Measurements from ENCODE around the gene ZFP91.
A peak's percentile ranks its signal among the peaks of the same experiment; 100 is the strongest.
"Not testable (repeated sequence)": the region's sequence is repeated elsewhere in the genome, so short reads cannot be mapped to it uniquely, and the experiment has no call there.

Gene ZFP91, protein sequence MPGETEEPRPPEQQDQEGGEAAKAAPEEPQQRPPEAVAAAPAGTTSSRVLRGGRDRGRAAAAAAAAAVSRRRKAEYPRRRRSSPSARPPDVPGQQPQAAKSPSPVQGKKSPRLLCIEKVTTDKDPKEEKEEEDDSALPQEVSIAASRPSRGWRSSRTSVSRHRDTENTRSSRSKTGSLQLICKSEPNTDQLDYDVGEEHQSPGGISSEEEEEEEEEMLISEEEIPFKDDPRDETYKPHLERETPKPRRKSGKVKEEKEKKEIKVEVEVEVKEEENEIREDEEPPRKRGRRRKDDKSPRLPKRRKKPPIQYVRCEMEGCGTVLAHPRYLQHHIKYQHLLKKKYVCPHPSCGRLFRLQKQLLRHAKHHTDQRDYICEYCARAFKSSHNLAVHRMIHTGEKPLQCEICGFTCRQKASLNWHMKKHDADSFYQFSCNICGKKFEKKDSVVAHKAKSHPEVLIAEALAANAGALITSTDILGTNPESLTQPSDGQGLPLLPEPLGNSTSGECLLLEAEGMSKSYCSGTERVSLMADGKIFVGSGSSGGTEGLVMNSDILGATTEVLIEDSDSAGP

DNA sequence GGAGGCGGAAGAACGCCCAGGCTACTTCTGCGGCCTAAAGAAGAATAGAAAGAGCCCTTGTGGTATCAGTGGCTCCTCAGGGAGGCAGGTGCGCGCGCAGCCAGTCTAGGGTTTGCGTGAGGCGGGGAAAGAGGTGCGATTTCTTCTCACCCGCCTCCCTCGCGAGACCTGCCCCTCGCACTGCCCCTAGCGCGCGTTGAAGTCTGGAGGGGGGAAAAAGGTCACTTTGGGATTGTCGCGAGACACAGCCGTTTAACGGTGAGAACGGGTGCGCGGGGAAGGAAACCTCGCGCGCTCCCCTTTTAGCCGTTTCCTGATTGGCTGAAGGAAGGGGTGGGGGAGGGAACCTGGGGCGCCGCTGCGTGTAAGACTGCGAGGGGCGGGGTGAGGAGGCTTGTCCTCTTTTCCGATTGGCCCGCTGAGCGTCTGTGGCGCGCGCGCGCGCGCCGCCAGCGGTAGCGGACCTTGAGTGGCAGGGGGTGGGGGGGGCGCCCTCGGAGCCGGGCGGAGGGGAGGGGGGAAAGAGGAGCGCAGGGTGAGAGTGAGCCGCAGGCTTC is at the start of gene ZFP91:
ZFP91 (plus strand) TSS at position 429 of the 557 bp plus-strand sequence. CDS start 219 bp downstream, outside the sequence.
- DNase-seq: peak; percentile 89

DNA sequence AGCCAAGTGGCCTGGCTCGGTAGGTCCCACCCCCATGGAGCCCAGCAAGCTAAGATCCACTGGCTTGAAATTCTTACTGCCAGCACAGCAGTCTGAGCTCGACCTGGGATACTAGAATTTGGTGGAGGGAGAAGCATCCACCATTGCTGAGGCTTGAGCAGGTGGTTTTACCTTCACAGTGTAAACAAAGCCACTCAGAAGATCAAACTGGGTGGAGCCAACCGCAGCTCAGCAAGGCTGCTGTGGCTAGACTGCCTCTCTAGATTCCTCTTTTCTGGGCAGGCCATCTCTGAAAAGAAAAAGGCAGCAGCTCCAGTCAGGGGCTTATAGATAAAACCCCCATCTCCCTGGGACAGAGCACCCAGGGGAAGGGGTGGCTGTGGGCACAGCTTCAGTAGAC is 48.6 kb upstream of the ZFP91 start:
- no peak for DNase-seq

DNA sequence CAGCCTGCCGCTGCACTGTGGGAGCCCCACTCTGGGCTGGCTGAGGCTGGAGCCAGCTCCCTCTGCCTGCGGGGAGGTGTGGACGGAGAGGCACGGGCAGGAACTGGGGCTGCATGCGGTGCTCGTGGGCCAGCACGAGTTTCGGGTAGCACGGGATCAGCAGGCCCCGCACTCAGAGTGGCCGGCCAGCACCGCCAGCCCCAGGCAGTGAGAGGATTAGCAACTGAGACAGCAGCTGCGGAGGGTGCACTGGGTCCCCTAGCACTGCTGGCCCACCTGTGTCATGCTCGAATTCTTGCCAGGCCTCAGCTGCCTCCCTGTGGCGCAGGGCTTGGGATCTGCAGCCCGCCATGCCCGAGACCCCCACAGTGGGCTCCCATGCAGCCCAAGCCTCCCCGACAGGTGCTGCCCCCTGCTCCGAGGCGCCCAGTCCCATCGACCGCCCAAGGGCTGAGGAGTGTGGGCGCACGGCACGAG is 47.0 kb upstream of the ZFP91 start:
- no peak for DNase-seq

DNA sequence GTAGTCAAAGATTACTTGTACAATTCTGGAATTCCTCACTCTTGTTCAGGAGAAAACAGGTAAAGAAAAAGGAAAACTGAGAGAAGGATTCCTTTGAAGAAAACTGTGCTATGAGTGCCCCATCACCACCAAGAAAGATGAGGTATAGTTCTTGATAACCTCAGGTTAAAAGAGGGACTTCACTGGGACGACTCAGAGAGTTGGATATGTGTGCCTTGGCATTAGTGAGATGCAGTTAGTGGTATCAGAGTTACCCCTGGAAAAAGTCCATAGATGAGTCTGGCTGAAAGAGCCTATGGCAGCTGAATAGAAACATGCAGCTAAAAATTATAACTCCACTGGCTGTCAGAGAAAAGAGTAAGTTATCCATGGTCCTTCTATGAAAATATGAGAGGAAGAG is 32.0 kb upstream of the ZFP91 start:
- no peak for DNase-seq

DNA sequence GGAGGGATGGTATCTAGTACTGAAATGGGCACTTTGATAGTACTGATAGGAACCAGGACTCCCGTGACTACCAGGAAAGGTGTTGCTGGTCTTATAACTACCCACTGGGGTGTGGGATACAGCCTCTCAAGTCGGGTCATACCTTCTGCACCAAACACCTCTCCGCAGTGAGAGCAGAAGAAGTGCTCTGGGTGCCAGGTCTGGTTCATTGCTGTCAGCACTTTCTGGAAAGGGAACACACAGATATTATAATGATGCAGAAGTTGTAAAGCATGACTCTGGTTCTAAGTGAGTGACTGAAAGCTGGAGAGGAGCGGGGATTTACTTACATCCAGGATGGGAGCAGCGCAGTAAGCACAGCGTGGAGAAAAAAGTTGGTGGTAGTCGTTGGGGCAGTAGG is 29.2 kb upstream of the ZFP91 start:
- DNase-seq: no peak

DNA sequence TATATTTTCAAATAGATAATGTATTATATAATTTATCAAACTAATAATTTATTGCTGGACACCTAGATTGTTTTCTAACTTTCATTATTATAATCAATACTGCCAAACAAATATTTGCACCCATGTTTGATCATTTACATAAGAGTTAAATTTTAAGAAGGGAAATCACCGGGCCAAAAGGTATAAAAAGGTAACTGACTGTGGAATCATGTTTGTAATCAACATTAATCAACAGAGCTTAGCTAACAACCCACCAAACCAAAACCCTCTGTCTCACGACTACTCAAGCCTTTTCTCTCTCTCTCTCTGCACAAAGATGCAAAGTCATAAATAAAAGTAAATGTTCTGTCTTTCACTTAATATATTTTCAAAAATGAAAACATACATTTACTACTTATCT is 18.0 kb upstream of the ZFP91 start:
- DNase-seq: no peak

DNA sequence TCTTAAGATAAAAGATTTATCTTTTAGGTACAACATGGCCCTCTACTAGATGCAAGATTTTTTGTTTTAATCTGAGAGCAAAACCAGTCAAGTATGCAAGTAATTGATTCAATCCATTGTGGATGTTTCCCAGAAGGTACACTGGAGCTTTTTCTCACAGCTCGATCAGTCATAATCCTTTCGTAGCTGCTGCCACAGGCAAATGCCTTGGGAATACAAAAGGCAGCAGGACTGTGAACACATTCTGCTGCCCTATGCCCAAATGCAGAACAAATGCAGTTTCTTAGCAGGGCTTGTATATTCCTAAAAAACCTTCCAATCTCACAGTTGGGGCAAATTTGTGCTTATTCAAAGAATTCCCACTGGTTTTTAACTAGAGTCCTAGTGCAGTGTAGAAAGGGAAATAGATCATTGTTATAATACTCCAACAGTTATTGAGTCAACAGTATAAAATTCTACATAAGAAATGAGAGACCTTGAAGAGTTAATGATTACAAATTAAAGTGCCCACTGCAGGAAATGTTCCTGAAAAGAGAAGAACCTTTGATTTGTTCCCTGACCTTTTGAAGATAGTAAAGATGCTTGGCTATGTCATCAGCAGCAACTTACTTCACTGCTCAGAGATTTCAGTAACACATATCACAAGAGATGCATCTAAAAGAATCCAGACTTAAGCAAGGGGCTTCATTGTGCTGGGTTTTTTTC is 17.3 kb upstream of the ZFP91 start:
- DNase-seq: no peak

DNA sequence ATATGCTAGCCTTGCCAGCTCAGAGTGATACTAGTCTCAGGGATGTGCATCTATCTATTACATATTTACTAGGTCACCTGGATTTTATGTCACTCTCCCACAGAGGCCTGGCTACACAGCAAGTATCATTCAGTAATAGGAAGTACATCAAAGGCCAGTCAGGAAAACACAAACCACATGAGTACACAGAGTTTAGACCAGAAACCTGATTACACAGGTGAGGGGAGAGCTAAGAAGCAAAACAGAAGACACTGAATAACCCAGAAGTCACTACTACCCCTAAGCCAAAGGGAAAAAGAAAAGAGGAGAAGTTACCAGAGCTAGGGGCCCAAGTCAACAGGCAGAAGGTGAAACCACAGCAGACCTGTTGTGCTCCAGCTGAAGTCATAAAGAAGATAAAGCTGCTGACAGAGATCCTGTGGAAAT is 16.5 kb upstream of the ZFP91 start:
- no peak for DNase-seq

DNA sequence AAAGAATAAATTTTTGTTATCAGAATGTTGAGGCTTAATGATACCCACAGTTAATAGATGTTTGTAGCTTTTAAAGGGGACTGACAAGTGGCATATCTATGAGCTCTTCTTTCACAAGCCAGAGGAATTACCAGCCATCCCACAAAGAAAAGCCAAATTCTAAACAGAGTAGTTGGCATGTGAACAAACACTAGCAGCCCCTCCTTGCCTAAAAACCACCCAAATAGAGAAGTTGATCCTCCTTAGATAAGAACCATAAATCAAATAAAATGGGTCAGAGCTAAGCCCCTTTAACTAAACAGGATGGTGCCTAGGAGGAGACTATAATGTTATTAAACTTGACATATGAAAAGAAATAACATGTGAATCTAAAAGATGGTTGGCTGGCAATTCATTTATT is 14.6 kb upstream of the ZFP91 start:
- DNase-seq: no peak

DNA sequence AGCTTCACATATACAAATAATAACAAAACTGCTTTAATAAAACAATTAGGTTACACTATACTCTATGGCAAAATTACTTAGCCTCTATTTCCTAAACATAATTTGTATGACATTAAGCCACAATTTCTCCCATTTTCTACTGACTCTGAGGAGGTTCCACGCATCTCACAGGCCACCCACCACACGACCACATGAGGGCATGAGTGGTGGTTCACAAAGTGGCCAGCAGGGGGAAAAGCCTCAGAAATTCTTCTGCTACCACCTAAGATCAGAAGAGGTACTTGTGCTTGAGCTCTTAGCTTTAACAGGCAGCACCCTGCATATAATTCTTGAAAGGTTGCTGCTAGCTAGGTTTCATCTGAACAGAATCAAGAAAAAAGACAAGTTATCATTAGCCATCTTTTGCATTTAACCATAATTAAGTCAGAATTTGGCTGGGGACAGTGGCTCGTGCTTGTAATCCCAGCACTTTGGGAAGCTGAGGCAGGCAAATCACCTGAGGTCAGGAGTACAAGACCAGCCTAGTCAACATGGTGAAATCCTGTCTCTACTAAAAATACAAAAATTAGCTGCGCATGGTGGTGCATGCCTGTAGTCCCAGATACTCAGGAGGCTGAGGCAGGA is 10.9 kb upstream of the ZFP91 start:
- DNase-seq: no peak

DNA sequence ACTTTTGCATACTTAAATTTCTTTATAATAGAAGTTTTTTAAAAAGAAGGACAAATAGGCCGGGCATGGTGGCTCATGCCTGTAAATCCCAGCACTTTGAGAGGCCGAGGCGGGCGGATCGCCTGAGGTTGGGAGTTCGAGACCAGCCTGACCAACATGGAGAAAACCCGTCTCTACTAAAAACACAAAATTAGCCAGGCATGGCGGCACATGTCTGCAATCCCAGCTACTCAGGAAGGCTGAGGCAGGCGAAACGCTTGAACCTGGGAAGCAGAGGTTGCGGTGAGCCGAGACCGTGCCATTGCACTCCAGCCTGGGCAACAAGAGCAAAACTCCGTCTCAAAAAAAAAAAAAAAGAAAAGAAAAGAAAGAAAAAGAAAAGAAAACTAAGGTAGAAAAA is 6.0 kb upstream of the ZFP91 start:
- not testable (repeated sequence) for DNase-seq

DNA sequence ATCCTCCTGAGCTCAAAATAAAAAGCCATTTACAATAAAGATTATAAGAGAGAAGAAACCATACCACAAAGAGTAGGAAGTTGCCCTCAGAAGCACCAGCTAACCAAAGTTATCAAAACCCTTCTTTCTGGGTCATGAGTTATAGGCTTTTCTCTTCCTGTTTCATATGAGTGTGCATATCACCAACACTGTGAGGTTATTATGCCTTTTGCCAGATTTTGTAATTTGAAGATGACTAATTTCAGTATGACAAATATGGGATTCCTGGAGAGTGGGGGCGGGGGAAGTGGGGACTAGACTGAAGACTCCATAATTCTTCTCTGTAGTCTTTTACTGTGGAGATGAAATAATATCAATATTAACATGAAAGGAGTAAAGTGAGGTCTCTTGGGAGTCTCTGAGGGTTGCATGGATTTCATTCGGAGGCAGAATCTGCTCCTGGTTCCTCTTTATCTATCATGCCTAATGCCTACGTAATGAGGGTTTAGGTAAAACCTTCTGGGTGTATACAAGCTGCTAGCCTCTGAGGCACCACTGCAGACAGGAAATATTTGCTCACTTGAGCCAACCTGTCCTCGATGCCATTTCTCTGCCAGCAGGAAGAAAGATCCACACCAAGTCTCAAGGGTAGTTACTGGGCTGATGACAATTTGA is 5.3 kb upstream of the ZFP91 start:
- no peak for DNase-seq

DNA sequence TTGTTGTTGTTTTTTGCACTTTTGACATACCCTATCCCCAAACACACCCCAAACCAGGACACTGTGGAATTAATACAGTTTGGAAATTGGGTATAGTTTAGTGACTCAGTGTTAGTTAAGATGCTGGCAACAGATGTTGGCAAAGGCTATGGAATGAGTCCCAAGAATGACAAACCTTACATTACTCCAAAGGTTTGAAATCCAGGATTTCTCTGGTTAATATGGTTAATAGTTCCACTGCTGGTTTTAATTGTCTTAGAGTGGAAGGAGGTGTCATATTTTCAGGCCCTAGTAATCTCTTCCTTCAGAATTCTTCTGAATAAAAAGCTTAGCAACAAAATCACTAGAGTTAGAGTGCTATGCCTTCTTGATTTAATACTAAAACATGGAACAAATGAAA is 4.0 kb upstream of the ZFP91 start:
- no peak for DNase-seq

DNA sequence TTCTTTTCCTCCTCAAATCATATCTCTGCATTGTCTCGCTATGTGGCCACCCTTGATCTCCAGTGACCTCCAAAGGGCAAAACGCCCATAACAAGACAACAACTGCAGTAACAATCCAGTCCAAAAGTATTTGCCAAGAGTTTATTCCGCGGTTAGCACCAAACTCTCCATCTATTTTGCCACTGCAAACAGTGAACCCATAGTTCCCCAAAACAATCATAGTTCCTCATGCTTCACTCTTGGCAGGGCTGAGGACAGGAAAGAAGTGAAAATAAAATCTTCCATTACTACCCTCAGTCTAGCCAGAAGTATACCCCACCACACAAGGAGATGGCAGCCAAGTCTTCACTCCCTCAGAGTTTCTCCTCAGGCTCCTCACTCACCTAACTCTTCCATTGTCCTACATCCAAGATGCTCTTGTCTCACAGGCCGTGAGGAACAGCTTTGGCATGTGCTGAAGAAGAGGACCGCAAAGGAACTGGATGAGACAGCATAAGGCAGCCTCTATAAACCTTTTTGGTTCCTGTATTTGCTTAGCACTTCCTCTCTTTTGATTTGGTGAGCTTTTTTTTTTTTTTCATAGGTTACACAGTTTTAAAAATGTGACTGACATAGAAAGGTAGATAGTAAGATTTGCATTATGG is 3.4 kb upstream of the ZFP91 start, which contains the start of gene LPXN:
LPXN (minus strand) TSS at position 480 of the 644 bp plus-strand sequence; CDS start at position 396, 84 bp downstream.
- DNase-seq: no peak

DNA sequence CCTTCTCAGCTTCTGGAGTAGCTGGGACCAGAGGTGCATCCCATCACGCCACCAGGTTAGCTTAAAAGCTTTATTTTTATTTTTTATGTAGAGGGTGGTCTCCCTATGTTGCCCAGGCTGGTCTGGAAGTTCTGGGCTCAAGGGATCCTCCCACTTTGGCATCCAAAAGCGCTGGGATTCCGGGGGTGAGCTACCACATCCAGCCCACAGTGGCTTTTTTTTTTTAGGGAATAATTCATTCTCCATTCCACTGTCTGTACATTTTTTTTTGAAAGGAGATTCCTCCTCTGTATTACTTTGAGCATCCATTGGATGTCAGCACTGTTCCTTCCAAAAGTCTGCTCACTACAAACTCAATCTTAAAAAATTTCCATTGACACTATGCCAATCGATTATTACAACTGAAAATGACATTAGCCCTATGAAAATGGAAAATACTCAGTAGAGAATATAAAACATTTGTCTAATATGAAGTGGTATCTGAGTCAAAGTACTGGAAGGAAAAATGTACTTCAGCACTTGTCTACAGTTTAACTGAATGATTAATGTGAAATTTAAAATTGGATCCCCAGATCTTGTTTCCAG is 1.9 kb upstream of the ZFP91 start:
- no peak for DNase-seq

DNA sequence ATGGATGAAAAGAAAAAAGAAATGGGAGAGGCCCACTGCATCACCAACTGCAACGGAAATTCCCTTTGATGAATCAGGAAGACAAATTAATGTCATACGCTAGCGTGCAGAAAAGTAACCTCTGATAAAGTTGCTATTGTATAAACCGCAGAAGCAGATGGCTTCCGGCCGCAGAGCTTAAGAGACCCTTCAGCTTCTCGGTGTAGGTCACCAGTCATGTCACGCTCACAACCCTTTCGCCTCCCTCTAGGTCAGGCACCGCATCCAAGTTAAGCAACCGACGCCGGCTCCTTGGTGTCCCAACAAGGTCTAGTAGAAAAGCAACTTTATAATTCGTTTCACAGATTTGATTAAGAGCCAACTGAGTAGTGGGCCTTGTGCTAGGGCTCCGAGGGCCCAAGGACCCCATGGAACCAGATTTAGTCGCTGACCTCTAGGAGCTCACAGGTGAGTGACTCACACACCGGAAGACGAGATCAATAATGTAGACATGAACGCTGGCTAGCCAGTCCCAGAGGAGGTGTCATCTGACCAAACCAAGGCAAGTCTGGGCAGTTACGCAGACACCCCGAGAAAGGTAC is 1.2 kb upstream of the ZFP91 start:
- no peak for DNase-seq

DNA sequence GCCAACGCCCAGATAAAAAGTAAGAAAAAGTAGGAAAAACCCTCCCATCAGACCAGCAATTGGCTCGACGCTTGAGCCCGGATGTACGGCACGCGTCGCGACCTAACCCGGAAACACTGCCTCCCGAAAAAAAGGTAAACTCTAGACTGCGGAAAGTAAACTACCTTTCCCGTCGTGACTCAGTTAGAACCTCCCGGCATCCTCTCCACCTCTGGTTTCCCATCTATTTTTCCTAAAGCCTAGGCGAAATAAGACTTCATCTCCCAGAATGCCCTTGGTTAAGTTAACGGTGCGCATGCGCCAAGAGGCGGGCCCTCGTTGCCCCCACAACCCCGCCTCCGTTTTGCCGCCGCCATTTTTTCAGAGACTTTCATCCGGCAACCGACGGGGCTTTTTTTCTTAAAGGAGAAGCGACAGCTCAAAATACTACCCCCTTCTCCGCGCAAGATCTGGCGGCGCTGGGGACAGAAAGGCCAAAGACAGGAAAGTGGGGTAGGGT is 678 bp upstream of the ZFP91 start:
- DNase-seq: peak; percentile 96

DNA sequence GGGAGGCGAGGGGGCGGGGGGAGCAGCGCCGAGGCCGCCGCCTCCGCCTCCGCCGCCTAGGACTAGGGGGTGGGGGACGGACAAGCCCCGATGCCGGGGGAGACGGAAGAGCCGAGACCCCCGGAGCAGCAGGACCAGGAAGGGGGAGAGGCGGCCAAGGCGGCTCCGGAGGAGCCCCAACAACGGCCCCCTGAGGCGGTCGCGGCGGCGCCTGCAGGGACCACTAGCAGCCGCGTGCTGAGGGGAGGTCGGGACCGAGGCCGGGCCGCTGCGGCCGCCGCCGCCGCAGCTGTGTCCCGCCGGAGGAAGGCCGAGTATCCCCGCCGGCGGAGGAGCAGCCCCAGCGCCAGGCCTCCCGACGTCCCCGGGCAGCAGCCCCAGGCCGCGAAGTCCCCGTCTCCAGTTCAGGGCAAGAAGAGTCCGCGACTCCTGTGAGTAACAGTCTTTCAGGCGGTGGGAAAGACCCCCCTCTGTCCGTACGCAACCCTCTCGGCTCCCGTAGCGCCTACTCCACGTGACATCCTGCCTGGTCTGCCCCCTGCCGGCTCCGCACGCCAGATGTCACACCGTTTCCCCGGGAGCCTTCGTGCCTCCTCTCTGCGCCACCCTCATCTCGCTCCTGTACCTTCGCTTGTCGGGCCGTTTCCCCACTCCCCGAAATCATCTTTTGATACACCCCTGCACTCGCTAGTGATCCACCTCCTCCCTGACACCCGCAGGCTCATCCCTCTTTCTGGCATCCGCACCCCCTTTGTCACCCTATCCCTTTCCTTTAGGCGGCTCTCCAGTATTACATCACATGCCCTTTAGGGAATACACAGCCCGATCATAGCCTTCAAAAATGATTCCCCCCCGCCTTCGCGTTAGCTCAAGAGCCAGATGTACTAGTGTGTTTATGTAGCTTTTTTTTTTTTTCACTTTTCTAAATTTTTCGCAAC is 598 bp downstream of the ZFP91 start:
- peak; percentile 69 for DNase-seq

DNA sequence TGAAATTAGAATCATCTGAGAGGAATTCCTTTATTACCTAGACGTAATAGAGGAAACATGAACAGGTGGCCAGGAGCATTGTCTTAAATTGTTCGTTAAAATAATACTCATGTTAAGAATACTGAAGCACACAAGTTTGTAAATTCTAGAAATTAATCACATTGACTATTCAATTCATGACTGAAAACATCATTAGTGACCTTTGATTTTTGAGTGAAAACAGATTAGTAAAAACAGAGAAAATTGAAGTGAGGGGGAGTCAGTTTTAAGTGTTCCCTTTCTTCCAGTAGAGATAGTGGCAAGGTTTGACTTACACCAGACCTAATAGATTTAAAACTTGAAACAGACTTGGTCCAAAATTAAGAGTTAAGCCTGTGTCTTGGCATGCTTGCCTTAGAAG is 1.4 kb downstream of the ZFP91 start:
- no peak for DNase-seq

DNA sequence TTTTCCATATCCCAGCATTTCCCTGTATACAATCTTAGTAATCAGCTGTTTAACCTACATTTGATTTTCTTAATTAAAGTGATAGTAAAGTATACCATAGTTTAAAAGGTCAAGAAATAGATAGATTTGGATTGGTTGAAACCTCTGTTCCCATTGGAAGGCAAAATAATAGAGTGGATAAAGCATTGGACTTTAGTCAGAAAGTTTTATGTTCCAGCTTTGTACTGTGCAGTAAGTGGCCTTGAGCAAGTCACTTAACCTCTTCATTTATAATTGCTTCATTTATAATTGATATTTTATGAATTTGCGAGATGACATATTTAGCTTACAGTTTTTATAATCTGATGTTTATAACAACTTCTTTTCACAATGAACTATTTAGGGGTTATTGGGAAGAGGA is 3.6 kb downstream of the ZFP91 start:
- DNase-seq: no peak

Measured in DMS 273 treated with DMSO at 0.1 percent for 48 hours (cell line).